22Rv1 (cell line): ENCODE data around the gene CDKN1A.

ENCODE experiments used
- ZFX ChIP-seq: fragments of 450-650 bp; IDR thresholded peaks from 2 replicates; pipeline ENCODE4 v1.6.1; 2017; ENCODE audit warnings: antibody characterized with exemption, borderline replicate concordance
- TF ChIP-seq, protein P1 (sequence below): fragments of 450-650 bp; IDR thresholded peaks from 2 replicates; pipeline ENCODE4 v1.5.1; 2017; ENCODE audit warnings: mild to moderate bottlenecking

GRCh38 chr6:36717231-36717825 is 38.8 kb downstream of the CDKN1A start:
- TF ChIP-seq, protein P1, sequence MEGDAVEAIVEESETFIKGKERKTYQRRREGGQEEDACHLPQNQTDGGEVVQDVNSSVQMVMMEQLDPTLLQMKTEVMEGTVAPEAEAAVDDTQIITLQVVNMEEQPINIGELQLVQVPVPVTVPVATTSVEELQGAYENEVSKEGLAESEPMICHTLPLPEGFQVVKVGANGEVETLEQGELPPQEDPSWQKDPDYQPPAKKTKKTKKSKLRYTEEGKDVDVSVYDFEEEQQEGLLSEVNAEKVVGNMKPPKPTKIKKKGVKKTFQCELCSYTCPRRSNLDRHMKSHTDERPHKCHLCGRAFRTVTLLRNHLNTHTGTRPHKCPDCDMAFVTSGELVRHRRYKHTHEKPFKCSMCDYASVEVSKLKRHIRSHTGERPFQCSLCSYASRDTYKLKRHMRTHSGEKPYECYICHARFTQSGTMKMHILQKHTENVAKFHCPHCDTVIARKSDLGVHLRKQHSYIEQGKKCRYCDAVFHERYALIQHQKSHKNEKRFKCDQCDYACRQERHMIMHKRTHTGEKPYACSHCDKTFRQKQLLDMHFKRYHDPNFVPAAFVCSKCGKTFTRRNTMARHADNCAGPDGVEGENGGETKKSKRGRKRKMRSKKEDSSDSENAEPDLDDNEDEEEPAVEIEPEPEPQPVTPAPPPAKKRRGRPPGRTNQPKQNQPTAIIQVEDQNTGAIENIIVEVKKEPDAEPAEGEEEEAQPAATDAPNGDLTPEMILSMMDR: no peak
- no peak for TF ChIP-seq ZFX
